H9 (cell line): Measurements from ENCODE around the gene BRICD5. TPM values are rescaled to one million over a fixed set of nuclear protein-coding genes. Genes with fewer than 3 reads are reported as not detected.

Experiments
- DNase-seq: peaks from one replicate; pipeline ENCODE4 v3.0.0-alpha.2; 2017
- H2AFZ ChIP-seq: one replicate; pipeline ENCODE4 v1.6.1; 2013; ENCODE audit warnings: mild to moderate bottlenecking, low read length, control low read depth, moderate library complexity
- H2AK5ac ChIP-seq: 2 replicates; pipeline ENCODE4 v1.6.1; 2013; ENCODE audit warnings: low read length, control low read depth, mixed read lengths; ENCODE audit not compliant: insufficient read length
- H2BK120ac ChIP-seq: one replicate; pipeline ENCODE4 v1.6.1; 2013; ENCODE audit warnings: low read depth, mild to moderate bottlenecking, low read length, control low read depth, inconsistent platforms; ENCODE audit not compliant: poor library complexity, severe bottlenecking
- H2BK12ac ChIP-seq: 2 replicates; pipeline ENCODE4 v1.6.1; 2013; ENCODE audit warnings: low read length, control low read depth, mixed read lengths, low read depth; ENCODE audit not compliant: insufficient read length
- H2BK15ac ChIP-seq: 2 replicates; pipeline ENCODE4 v1.6.1; 2013; ENCODE audit warnings: low read depth, low read length, control low read depth
- H2BK20ac ChIP-seq: one replicate; pipeline ENCODE4 v1.6.1; 2013; ENCODE audit warnings: low read depth, mild to moderate bottlenecking, low read length, control low read depth, inconsistent platforms; ENCODE audit not compliant: poor library complexity, severe bottlenecking
- H2BK5ac ChIP-seq: 2 replicates; pipeline ENCODE4 v1.6.1; 2013; ENCODE audit warnings: low read length, control low read depth, mixed read lengths; ENCODE audit not compliant: insufficient read length
- H3K14ac ChIP-seq: 2 replicates; pipeline ENCODE4 v1.6.1; 2013; ENCODE audit warnings: low read length, control low read depth; ENCODE audit not compliant: insufficient read depth
- H3K18ac ChIP-seq: 2 replicates; pipeline ENCODE4 v1.6.1; 2013; ENCODE audit warnings: low read depth, mild to moderate bottlenecking, mixed read lengths, low read length, control low read depth; ENCODE audit not compliant: insufficient read length
- H3K23ac ChIP-seq: 2 replicates; pipeline ENCODE4 v1.6.1; 2013; ENCODE audit warnings: low read length, control low read depth, mixed read lengths, low read depth; ENCODE audit not compliant: insufficient read length
- H3K23me2 ChIP-seq: 2 replicates; pipeline ENCODE4 v1.6.1; 2013; ENCODE audit warnings: low read depth, mild to moderate bottlenecking, mixed read lengths, low read length, control low read depth; ENCODE audit not compliant: insufficient read length, poor library complexity, severe bottlenecking
- H3K27ac ChIP-seq: 2 replicates; pipeline ENCODE4 v1.5.1; 2013; ENCODE audit warnings: low read length, control low read depth, mixed read lengths, low read depth; ENCODE audit not compliant: insufficient read length
- H3K27me3 ChIP-seq: 2 replicates; pipeline ENCODE4 v1.6.1; 2013; ENCODE audit warnings: low read length, control low read depth, inconsistent platforms; ENCODE audit not compliant: insufficient read depth
- H3K4ac ChIP-seq: 2 replicates; pipeline ENCODE4 v1.6.1; 2013; ENCODE audit warnings: low read depth, mild to moderate bottlenecking, control low read depth, inconsistent platforms, low read length, moderate library complexity
- H3K4me1 ChIP-seq: 2 replicates; pipeline ENCODE4 v1.6.1; 2013; ENCODE audit warnings: low read length, control low read depth, inconsistent platforms; ENCODE audit not compliant: insufficient read depth
- H3K4me2 ChIP-seq: 2 replicates; pipeline ENCODE4 v1.6.1; 2013; ENCODE audit warnings: low read length, control low read depth, mixed read lengths; ENCODE audit not compliant: insufficient read length, insufficient read depth
- H3K56ac ChIP-seq: 2 replicates; pipeline ENCODE4 v1.6.1; 2013; ENCODE audit warnings: low read depth, mild to moderate bottlenecking, mixed read lengths, low read length, control low read depth; ENCODE audit not compliant: insufficient read length
- H3K79me1 ChIP-seq: 2 replicates; pipeline ENCODE4 v1.6.1; 2013; ENCODE audit warnings: low read depth, mild to moderate bottlenecking, moderate library complexity, low read length, control low read depth, inconsistent platforms; ENCODE audit not compliant: insufficient read depth, poor library complexity, severe bottlenecking
- H3K79me2 ChIP-seq: 2 replicates; pipeline ENCODE4 v1.6.1; 2013; ENCODE audit warnings: low read length, control low read depth, inconsistent platforms; ENCODE audit not compliant: insufficient read depth
- H3K9ac ChIP-seq: 2 replicates; pipeline ENCODE4 v1.6.1; 2013; ENCODE audit warnings: low read length, control low read depth, mixed read lengths; ENCODE audit not compliant: insufficient read length; ENCODE audit errors: extremely low read depth
- H3K9me3 ChIP-seq: one replicate; pipeline ENCODE4 v1.6.1; 2013; ENCODE audit warnings: low read depth, low read length, inconsistent platforms; ENCODE audit not compliant: control insufficient read depth
- H3T11ph ChIP-seq: one replicate; pipeline ENCODE4 v1.6.1; 2013; ENCODE audit warnings: mild to moderate bottlenecking, low read length, control low read depth, inconsistent platforms
- H4K20me1 ChIP-seq: one replicate; pipeline ENCODE4 v1.6.1; 2013; ENCODE audit not compliant: control insufficient read depth, insufficient read length, insufficient read depth
- H4K5ac ChIP-seq: 2 replicates; pipeline ENCODE4 v1.6.1; 2013; ENCODE audit warnings: low read depth, mild to moderate bottlenecking, mixed read lengths, low read length, control low read depth; ENCODE audit not compliant: insufficient read length
- H4K8ac ChIP-seq: replicated peaks from 2 replicates; pipeline ENCODE4 v1.6.1; 2013; ENCODE audit warnings: low read length, control low read depth, mixed read lengths, low read depth; ENCODE audit not compliant: insufficient read length
- H4K91ac ChIP-seq: 2 replicates; pipeline ENCODE4 v1.6.1; 2013; ENCODE audit warnings: low read depth, mild to moderate bottlenecking, moderate library complexity, mixed read lengths, low read length, control low read depth; ENCODE audit not compliant: insufficient read length
- H3K27ac Mint-ChIP-seq, 3 experiments: 2 replicates in 2 of 3; 3 replicates in 1 of 3; pipeline ENCODE4 v1.8.0; 2020 to 2021; ENCODE audit warnings: mixed read lengths in 3 of 3, mild to moderate bottlenecking in 1 of 3, moderate library complexity in 1 of 3
- H3K27me3 Mint-ChIP-seq: 2 replicates; pipeline ENCODE4 v1.8.0; 2021; ENCODE audit warnings: low read depth, mild to moderate bottlenecking, moderate library complexity, mixed read lengths
- H3K36me3 Mint-ChIP-seq, 3 experiments: 2 replicates in 2 of 3; 3 replicates in 1 of 3; pipeline ENCODE4 v1.8.0; 2020 to 2021; ENCODE audit warnings: low read depth in 3 of 3, mixed read lengths in 3 of 3; ENCODE audit not compliant: insufficient read depth in 1 of 3
- H3K4me1 Mint-ChIP-seq, 2 experiments: 2 replicates each; pipeline ENCODE4 v1.8.0; 2020; ENCODE audit warnings: mixed read lengths in 2 of 2
- H3K4me3 Mint-ChIP-seq, 2 experiments: 2 replicates in 1 of 2; 3 replicates in 1 of 2; pipeline ENCODE4 v1.8.0; 2020 to 2021; ENCODE audit warnings: mild to moderate bottlenecking in 2 of 2, mixed read lengths in 2 of 2, moderate library complexity in 1 of 2
- H3K9me3 Mint-ChIP-seq, 2 experiments: 2 replicates in 1 of 2; 3 replicates in 1 of 2; pipeline ENCODE4 v1.8.0; 2020; ENCODE audit warnings: mild to moderate bottlenecking in 2 of 2, mixed read lengths in 2 of 2, moderate library complexity in 1 of 2
- WGBS: extraction: QIAGEN DNeasy Blood & Tissue Kit; methylation state at CpG from one replicate; pipeline ENCODE4 v1.1.7; 2013; ENCODE audit warnings: missing lambda C conversion rate, low lambda C conversion rate, mixed read lengths; ENCODE audit not compliant: insufficient read length; ENCODE audit errors: extremely low coverage; 5-methylcytosine and 5-hydroxymethylcytosine counted together
- total RNA-seq: library from RNA; stranded (reverse); gene quantifications from 2 replicates; pipeline ENCODE4 v1.2.1, GENCODE V29; 2021
- TF ChIP-seq, protein P1 (sequence below): fragments of 200-600 bp; sonication (generic); conservative IDR thresholded peaks from 3 replicates; pipeline ENCODE4 v1.8.0; 2021; ENCODE audit warnings: antibody characterized with exemption, mild to moderate bottlenecking

Gene BRICD5
- total RNA-seq, 1 experiment from 2014 or later: 11.9 TPM

DNA sequence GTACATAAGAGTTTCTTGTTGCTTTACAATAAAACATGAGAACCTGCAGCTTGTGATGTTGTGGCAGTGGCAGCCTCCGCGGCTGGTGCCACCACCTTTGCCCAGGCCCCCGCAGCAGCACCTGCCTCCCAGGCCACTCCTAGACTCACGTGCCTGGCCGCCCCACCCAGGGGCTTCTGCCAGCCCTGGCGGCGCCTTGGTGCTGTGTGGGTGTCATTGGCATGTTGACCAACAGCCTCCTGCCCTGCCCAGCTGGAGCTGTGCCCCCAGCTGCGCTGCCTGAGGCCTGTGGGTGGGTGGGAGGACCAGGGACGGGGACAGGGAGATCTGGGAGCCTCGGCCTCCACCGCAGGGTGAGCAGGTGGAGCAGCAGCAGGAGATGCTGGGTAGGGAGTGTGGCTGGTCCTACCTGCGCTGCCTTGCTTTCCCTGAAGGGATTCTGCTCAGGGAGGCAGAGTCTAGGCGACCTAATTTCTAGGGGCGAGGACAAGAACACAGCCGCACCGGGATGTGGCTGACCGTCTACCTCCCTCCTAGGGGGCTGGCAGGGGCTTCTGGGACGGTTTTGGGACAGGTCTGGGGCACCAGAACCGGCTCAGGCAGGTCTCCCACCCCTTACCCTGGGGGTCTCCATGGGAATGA is 25.2 kb upstream of the BRICD5 start:
- Histone ChIP-seq H3K23ac (no peak overlapping the region), H2BK20ac (no peak overlapping the region), H3K4me2 (peak overlapping the region; percentile 67), H3K4ac (no peak overlapping the region), H2AK5ac (no peak overlapping the region), H2BK15ac (no peak overlapping the region), H3K27ac (no peak overlapping the region), H3K9ac (no peak overlapping the region), H3K79me1 (no peaks in the 10 kb centered on the region), H3K18ac (no peak overlapping the region), H3K27me3 (peaks cover 2% of the 10 kb centered on the region; the same call in 1 of the 2 replicates), H4K91ac (no peak overlapping the region), H3K23me2 (peaks cover 13% of the 10 kb centered on the region), H2AFZ (no peak overlapping the region), H2BK5ac (no peak overlapping the region), H3K56ac (no peak overlapping the region), H4K20me1 (no peaks in the 10 kb centered on the region), H3T11ph (no peak overlapping the region), H3K9me3 (no peaks in the 10 kb centered on the region), H2BK120ac (no peak overlapping the region), H4K5ac (no peak overlapping the region), H3K14ac (no peak overlapping the region), H2BK12ac (no peak overlapping the region), H3K79me2 (no peaks in the 10 kb centered on the region), H3K4me1 (no peaks in the 10 kb centered on the region), H4K8ac (no peak overlapping the region)
- no CpG with 5 or more reads among the region's 19 CpGs for WGBS
- Mint-ChIP-seq H3K27ac (no peak overlapping the region), H3K4me3 (peak overlapping the region in 1 of 2 experiments; percentile 58; a peak in 1 of 5 replicates), H3K4me1 (peaks cover 0 to 3% of the 10 kb centered on the region in 2 experiments; a peak in 1 of 4 replicates), H3K27me3 (peaks cover 16% of the 10 kb centered on the region), H3K36me3 (peaks cover 2 to 24% (median 8%) of the 10 kb centered on the region in 3 experiments; a peak in 6 of 7 replicates), H3K9me3 (no peaks in the 10 kb centered on the region)
- TF ChIP-seq, protein P1, sequence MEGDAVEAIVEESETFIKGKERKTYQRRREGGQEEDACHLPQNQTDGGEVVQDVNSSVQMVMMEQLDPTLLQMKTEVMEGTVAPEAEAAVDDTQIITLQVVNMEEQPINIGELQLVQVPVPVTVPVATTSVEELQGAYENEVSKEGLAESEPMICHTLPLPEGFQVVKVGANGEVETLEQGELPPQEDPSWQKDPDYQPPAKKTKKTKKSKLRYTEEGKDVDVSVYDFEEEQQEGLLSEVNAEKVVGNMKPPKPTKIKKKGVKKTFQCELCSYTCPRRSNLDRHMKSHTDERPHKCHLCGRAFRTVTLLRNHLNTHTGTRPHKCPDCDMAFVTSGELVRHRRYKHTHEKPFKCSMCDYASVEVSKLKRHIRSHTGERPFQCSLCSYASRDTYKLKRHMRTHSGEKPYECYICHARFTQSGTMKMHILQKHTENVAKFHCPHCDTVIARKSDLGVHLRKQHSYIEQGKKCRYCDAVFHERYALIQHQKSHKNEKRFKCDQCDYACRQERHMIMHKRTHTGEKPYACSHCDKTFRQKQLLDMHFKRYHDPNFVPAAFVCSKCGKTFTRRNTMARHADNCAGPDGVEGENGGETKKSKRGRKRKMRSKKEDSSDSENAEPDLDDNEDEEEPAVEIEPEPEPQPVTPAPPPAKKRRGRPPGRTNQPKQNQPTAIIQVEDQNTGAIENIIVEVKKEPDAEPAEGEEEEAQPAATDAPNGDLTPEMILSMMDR: no peak
- no peak for DNase-seq
